ENCODE data around the gene ATL3.
"Not testable (repeated sequence)": the region's sequence is repeated elsewhere in the genome, so short reads cannot be mapped to it uniquely, and the experiment has no call there.

Gene ATL3

GRCh38 chr11:63583357-63583677, 87.9 kb downstream of the ATL3 start:
- no peak for DNase-seq

GRCh38 chr11:63581224-63581623, 90.0 kb downstream of the ATL3 start:
- not testable (repeated sequence) for DNase-seq

- DNase-seq, result not testable (repeated sequence)
These were observed 92.3 kb downstream of the ATL3 start for GRCh38 chr11:63578882-63579281.

GRCh38 chr11:63574856-63575602, 96.1 kb downstream of the ATL3 start:
- no peak for DNase-seq
